DMS153 treated with DMSO at 0.1 percent for 48 hours (cell line): ENCODE data around the gene MAP2K6.

Experiments
- DNase-seq: peaks from one replicate; lab custom pipeline; 2025; ENCODE audit not compliant: unreplicated experiment; lab: John Stamatoyannopoulos, UW

The MAP2K6 gene

GRCh38 chr17:69574257-69575197 is 160.0 kb downstream of the MAP2K6 start:
- no peak for DNase-seq

GRCh38 chr17:69575346-69575761 is 160.9 kb downstream of the MAP2K6 start:
- DNase-seq, result peak; percentile 10

- DNase-seq, result no peak
These were observed 162.6 kb downstream of the MAP2K6 start for GRCh38 chr17:69577098-69577497.

GRCh38 chr17:69578385-69578936 is 164.0 kb downstream of the MAP2K6 start:
- DNase-seq, result no peak

GRCh38 chr17:69579961-69580677 is 165.6 kb downstream of the MAP2K6 start:
- no peak for DNase-seq

GRCh38 chr17:69581061-69581961 is 166.8 kb downstream of the MAP2K6 start:
- DNase-seq, result no peak

GRCh38 chr17:69588316-69588715 is 173.8 kb downstream of the MAP2K6 start:
- DNase-seq, result no peak

- no peak for DNase-seq
These were observed 174.3 kb downstream of the MAP2K6 start for GRCh38 chr17:69588827-69589239.

GRCh38 chr17:69590671-69591070 is 176.2 kb downstream of the MAP2K6 start:
- DNase-seq, result no peak

- DNase-seq, result no peak
These were observed 178.3 kb downstream of the MAP2K6 start for GRCh38 chr17:69592692-69593350.

- DNase-seq, result no peak
These were observed 178.8 kb downstream of the MAP2K6 start for GRCh38 chr17:69593351-69593715.

GRCh38 chr17:69593716-69594115 is 179.2 kb downstream of the MAP2K6 start:
- no peak for DNase-seq

GRCh38 chr17:69594641-69595040 is 180.1 kb downstream of the MAP2K6 start:
- DNase-seq, result no peak

GRCh38 chr17:69596141-69596540 is 181.6 kb downstream of the MAP2K6 start:
- no peak for DNase-seq

- DNase-seq, result no peak
These were observed 183.6 kb downstream of the MAP2K6 start for GRCh38 chr17:69597898-69598692.

GRCh38 chr17:69602972-69603371 is 188.5 kb downstream of the MAP2K6 start:
- no peak for DNase-seq
